Kidney (tissue), 14 donors: ENCODE measurements around the gene SLC9A5. TPM values are rescaled to one million over a fixed set of nuclear protein-coding genes. Genes with fewer than 3 reads are reported as not detected.

Experiments
- DNase-seq, 5 donors: peaks; one replicate each; pipeline ENCODE4 v3.0.0-alpha.2; 2013 to 2020
- FAIRE-seq: peaks from 2 replicates; lab custom pipeline; 2012; peaks lifted over from hg19 to GRCh38; lab: Jason Lieb, UNC
- H3K27ac ChIP-seq, 2 donors: one replicate each; pipeline ENCODE4 v1.7.0; 2013; ENCODE audit warnings: low read depth in 2 of 2, low read length in 2 of 2, inconsistent platforms in 1 of 2
- H3K27me3 ChIP-seq: one replicate; pipeline ENCODE4 v1.7.1; 2013; ENCODE audit warnings: low read length, inconsistent platforms; ENCODE audit not compliant: control insufficient read depth, insufficient read depth
- H3K36me3 ChIP-seq, 3 donors: one replicate each; pipeline versions ENCODE4 v1.7.0 to v1.7.1; 2013; ENCODE audit warnings: low read length in 3 of 3, control low read depth in 1 of 3, inconsistent platforms in 1 of 3; ENCODE audit not compliant: insufficient read depth in 3 of 3, control insufficient read depth in 2 of 3
- H3K4me1 ChIP-seq, 3 donors: one replicate each; pipeline versions ENCODE4 v1.7.0 to v1.7.1; 2013; ENCODE audit warnings: low read length in 3 of 3, inconsistent platforms in 1 of 3, low read depth in 1 of 3; ENCODE audit not compliant: control insufficient read depth in 2 of 3, insufficient read depth in 2 of 3
- H3K4me3 ChIP-seq, 3 donors: one replicate each; pipeline versions ENCODE4 v1.7.0 to v1.8.1; 2013; ENCODE audit warnings: low read length in 3 of 3, control low read depth in 1 of 3, inconsistent platforms in 1 of 3
- H3K9ac ChIP-seq, 3 donors: one replicate each; pipeline versions ENCODE4 v1.7.0 to v1.7.1; 2013; ENCODE audit warnings: low read length in 3 of 3, control low read depth in 1 of 3, inconsistent platforms in 1 of 3
- H3K9me3 ChIP-seq, 3 donors: one replicate each; pipeline versions ENCODE4 v1.7.0 to v1.7.1; 2013; ENCODE audit warnings: low read length in 3 of 3, control low read depth in 1 of 3, inconsistent platforms in 1 of 3; ENCODE audit not compliant: control insufficient read depth in 2 of 3, insufficient read depth in 1 of 3
- CTCF ChIP-seq: IDR thresholded peaks from 3 replicates; pipeline ENCODE4 v1.5.1; 2012; ENCODE audit warnings: mild to moderate bottlenecking, moderate library complexity, borderline replicate concordance; ENCODE audit not compliant: insufficient read depth; ENCODE audit errors: extremely low read depth
- intact Hi-C: fragments of 100-400 bp; cut with DNase I; formaldehyde crosslinking; loops from one replicate; pipeline ENCODE4 v1.11.1; 2022
- polyA plus RNA-seq: library from polyadenylated mRNA; stranded (reverse); fragments of 350-450 nt; fragmentation: Illumina TruSeq; extraction: RNeasy Lipid Tissue Mini Kit (QIAGEN cat#74804); gene quantifications from one replicate; pipeline ENCODE4 v1.2.3, GENCODE V29; 2014; ENCODE audit warnings: low read depth, low replicate concordance; ENCODE audit not compliant: insufficient read depth
- total RNA-seq: library from RNA; stranded (reverse); fragmentation: NEBNext Ultra II Directional; extraction: Animal tissue kit (Norgen Biotek cat#: 25700); gene quantifications from one replicate; pipeline ENCODE4 v1.2.1, GENCODE V29; 2021
- donor health status: control.
- donor health status: control.
- donor health status: control.
- donor health status: control.
- donor health status: control.
- donor health status: DM: yes; HTN: yes; CAD: no.
- donor health status: Normal renal cell carcinoma (clear cell type).

The SLC9A5 gene
- total and polyA plus RNA-seq, 2 donors from 2014 or later = 0.92 to 1.1 TPM

- intact Hi-C loops = no loop called here
- Histone ChIP-seq H3K9ac (no peak overlapping the region), H3K36me3 (peaks cover 0 to 16% (median 9%) of the 10 kb centered on the region in 3 donors), H3K9me3 (no peaks in the 10 kb centered on the region), H3K4me1 (peaks cover 0 to 27% (median 9%) of the 10 kb centered on the region in 3 donors), H3K27ac (peak overlapping the region; percentile 16 to 67), H3K27me3 (no peaks in the 10 kb centered on the region), H3K4me3 (no peak overlapping the region)
- DNase-seq (peak in 2 of 5 donors; percentile 24 to 49), FAIRE-seq (no peak)
- TF ChIP-seq CTCF = no peak
Measured at GRCh38 chr16:67242138-67242730, 6.5 kb upstream of the SLC9A5 start.

- Histone ChIP-seq H3K27me3 (no peaks in the 10 kb centered on the region), H3K36me3 (peaks cover 0 to 4% (median 3%) of the 10 kb centered on the region in 3 donors), H3K27ac (peak overlapping the region; percentile 83 to 85), H3K9ac (peak overlapping the region in 1 of 3 donors; percentile 34), H3K9me3 (no peaks in the 10 kb centered on the region), H3K4me3 (no peak overlapping the region), H3K4me1 (peaks cover 0 to 29% (median 9%) of the 10 kb centered on the region in 3 donors)
- DNase-seq = peak in 2 of 5 donors; percentile 26 to 58
- TF ChIP-seq CTCF = no peak
- intact Hi-C loops = no loop called here
- FAIRE-seq = no peak
Measured at GRCh38 chr16:67243481-67243880, 5.3 kb upstream of the SLC9A5 start.

- Histone ChIP-seq H3K9me3 (no peaks in the 10 kb centered on the region), H3K9ac (peak overlapping the region in 1 of 3 donors; percentile 34), H3K4me3 (no peak overlapping the region), H3K27me3 (peaks cover 5% of the 10 kb centered on the region), H3K4me1 (peaks cover 0 to 35% (median 9%) of the 10 kb centered on the region in 3 donors), H3K36me3 (no peaks in the 10 kb centered on the region), H3K27ac (peak overlapping the region; percentile 83 to 85)
- DNase-seq (peak in 3 of 5 donors; percentile 30 to 95 (median 49)), FAIRE-seq (no peak)
- intact Hi-C loops = no loop called here
- no peak for TF ChIP-seq CTCF
Measured at GRCh38 chr16:67244387-67245185, 4.2 kb upstream of the SLC9A5 start.
